A172 (cell line): Measurements from ENCODE around the gene SRP68. TPM values are rescaled to one million over a fixed set of nuclear protein-coding genes. Genes with fewer than 3 reads are reported as not detected.
"Not testable (repeated sequence)": the region's sequence is repeated elsewhere in the genome, so short reads cannot be mapped to it uniquely, and the experiment has no call there.

Experiments used
- DNase-seq: peaks from one replicate; pipeline ENCODE4 v3.0.0-alpha.2; 2015; ENCODE audit warnings: low spot score
- total RNA-seq: library from RNA; depleted of rRNA; stranded (reverse); fragments of >200 nt; shearing (Covaris generic); gene quantifications from 2 replicates; pipeline ENCODE4 v1.2.3, GENCODE V29; 2014

The SRP68 gene
- total RNA-seq, 1 experiment from 2014 or later = 45.0 TPM

DNA sequence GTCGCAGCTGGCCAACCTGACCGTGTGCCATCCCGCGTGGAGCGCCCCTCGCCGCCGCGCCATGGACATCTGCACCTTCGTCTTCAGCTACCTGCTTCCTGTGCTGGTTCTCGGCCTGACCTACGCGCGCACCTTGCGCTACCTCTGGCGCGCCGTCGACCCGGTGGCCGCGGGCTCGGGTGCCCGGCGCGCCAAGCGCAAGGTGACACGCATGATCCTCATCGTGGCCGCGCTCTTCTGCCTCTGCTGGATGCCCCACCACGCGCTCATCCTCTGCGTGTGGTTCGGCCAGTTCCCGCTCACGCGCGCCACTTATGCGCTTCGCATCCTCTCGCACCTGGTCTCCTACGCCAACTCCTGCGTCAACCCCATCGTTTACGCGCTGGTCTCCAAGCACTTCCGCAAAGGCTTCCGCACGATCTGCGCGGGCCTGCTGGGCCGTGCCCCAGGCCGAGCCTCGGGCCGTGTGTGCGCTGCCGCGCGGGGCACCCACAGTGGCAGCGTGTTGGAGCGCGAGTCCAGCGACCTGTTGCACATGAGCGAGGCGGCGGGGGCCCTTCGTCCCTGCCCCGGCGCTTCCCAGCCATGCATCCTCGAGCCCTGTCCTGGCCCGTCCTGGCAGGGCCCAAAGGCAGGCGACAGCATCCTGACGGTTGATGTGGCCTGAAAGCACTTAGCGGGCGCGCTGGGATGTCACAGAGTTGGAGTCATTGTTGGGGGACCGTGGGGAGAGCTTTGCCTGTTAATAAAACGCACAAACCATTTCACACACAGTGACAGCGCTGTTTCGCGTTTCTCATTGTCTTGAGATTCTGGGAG, 4.7 kb upstream of the SRP68 start:
- DNase-seq = no peak

DNA sequence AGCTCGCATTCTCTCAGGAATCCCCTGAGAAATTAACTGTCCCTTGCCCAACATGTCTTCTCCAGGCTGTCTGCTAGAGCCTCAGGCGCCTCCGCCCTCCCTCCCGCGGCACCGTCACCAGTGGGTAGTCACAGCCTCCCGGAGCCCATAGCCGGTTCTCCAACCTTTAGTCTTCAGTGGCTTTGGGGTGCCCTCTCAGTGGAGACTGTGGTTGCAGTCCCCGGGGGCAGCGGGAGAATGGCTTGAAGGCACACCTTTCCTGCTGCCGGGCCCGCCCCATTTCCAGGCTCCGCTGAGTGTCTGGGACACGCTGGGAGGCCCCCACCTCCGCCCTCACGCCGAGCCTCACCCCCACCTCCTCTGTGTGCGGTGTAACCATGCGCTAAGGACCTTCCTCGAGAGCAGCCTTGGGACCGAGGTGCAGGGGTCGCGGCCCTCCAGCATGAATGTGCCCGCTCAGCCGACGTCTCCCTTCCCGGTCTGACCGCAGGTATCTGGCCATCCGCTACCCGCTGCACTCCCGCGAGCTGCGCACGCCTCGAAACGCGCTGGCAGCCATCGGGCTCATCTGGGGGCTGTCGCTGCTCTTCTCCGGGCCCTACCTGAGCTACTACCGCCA, 3.9 kb upstream of the SRP68 start:
- no peak for DNase-seq

DNA sequence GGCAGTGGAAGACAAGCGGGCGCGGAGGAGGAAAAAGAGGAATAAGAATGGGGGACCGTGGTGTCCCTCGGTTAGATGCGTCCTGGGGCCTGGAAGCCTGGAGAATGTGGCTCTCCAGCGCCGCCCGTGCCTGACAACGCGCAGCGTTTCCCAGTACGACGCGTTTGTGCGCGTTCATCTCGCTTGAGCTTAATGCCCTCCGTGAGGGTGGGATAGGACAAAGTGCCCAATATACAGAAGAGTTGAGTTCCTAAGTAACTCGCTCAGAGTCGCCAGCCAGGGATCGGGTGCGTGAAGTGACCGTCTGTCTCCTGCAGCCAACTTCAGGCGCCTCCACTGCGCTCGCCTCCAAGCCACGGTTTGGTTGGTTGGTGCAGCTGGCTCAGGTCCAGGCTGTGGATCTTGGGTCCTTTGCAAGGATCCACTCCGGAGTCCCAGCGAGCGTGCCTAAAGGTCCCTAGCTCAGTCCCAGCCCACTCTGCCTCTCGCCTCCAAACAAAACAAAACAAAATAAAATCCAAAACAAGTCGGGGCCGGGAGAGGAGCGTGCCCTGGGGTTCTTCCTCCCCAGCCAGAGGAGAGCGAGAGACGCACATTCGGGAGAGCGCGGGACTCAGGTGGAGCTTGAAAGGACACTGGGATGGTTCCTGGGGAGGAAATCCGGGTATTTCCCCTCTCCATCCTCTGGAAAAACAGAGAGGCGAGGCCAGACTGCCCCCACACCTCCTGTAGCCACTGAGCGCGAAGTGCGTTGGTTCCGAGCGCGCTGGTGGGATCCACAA, 3.2 kb upstream of the SRP68 start:
- DNase-seq = no peak

GRCh38 chr17:76074390-76075363, 2.4 kb upstream of the SRP68 start, which contains the start of gene GALR2:
GALR2 (plus strand) TSS chr17:76074781; CDS start chr17:76074884, 103 bp downstream.
- no peak for DNase-seq

- DNase-seq = no peak
Measured at GRCh38 chr17:76071531-76072147, 678 bp downstream of the SRP68 start.

DNA sequence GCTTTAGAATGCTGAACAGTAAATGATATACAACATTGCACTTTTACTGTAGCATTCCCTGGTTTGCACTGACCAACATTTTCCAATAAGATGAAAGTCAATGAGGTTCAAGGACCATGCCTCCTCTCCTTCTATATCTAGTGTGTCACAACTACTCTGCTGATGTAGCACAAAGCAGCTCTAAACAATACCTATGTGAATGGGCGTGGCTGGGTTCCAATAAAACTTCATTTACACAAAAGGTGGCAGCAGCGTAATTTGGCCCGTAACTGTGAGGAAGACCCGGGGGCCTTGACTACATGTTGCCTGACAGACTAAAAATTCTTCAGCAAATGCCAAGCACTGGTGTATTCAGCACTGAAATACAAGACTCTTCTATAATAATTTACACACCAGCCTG, 6.5 kb downstream of the SRP68 start:
- no peak for DNase-seq

GRCh38 chr17:76063875-76064546, 8.3 kb downstream of the SRP68 start:
- DNase-seq = no peak

- DNase-seq = not testable (repeated sequence)
Measured at GRCh38 chr17:76058264-76058663, 14.1 kb downstream of the SRP68 start.

GRCh38 chr17:76056882-76057281, 15.4 kb downstream of the SRP68 start:
- no peak for DNase-seq

- peak; percentile 81 for DNase-seq
Measured at GRCh38 chr17:76054112-76054476, 18.2 kb downstream of the SRP68 start.

DNA sequence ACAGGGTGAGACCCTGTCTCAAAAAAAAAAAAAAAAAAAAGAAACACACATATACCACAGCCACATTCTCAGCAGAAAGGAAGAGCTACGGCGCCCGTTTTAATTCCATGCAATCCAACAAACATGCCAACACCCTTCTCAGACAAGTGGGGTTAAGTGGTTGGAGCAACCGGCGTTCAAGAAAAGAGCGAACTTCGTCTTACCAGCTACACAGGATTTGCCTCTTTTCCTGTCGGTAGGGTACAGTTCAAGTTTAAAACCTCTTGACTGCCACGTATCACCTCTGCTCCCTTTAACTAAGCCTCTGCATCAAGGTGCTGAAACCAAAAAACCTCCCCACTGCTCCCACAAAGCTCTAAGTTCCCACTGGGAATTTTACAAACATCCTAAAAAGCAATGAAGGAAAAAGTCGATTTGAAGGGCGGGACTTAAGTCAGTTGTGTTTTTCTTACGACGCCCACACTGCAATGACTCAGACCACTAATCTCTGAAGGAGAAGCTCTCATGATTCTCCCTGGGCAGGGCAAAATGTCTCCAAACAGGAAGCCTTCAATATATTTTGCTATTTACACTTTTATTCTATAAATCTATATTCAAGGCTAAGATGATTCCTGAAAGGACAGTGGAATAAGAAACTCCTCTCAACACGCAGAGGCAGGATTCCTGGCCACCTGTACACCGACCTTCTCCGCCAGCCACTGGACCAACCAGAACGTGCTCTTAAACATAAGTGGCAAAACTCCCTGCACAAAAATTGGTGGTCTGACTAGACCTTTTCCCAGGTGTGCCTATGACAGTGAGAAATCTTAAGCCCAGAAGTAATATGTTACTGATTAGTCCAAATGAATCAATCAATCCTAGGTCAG, 18.8 kb downstream of the SRP68 start:
- peak; percentile 88 for DNase-seq

DNA sequence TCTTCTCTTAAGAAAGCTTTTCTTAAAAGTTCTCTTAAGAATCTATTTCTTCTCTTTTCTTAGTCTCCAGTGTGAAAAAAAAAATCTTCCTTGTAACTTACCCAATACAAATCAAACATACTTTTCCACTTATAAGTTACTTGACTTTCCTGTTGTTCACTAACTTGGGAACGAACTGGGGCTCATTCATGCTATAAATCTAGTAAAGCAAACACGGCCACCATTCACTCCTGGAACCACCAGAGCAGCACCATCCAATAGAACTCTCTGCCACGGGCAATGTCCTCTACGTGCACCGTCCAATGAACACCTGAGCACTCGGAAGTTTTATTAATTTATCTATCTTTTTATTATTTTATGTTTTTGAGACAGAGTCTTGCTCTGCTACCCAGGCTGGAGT, 20.8 kb downstream of the SRP68 start:
- DNase-seq = no peak

DNA sequence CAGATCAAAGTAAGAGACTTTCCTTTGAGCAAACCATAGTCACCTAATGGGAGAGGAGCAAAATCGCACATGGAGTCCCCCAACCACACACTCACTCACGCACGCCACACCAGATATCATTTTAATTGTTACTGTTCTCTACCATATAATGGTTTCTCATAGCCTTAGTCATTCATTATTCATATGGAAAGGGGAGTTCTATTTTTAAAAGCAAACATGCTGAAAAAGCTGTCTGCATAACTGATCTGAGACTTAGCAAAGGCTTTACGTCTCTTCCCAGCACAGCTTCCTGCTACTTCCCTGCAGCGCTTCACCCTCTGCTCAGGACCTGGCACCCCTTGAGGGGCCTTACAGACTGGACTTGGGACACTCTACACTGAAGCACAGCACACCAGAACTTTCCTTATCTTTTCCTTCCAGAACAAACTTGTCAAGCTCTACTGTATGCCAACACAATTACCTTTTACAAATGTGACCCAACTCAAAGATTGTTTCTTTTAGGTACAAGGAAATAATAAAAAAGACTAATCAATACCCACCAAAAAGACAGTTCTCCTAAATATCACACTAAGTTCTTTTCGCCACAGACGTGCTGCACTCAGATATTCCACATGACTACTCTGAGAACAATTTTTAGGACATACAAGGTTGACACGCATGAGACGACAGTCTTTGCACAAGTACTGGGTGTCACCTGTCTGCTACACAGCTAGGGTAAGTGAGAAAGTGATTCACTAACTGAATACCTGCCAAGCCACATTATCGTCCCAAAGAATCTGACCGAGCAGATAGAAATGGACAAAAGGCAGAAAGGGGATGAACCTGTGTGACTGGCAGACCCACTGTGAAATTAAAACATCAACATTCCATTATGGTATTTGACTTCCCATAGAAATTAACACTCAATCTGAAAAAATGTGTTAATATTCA, 21.5 kb downstream of the SRP68 start:
- DNase-seq = peak; percentile 74

- no peak for DNase-seq
Measured at GRCh38 chr17:76049836-76050537, 22.3 kb downstream of the SRP68 start.

DNA sequence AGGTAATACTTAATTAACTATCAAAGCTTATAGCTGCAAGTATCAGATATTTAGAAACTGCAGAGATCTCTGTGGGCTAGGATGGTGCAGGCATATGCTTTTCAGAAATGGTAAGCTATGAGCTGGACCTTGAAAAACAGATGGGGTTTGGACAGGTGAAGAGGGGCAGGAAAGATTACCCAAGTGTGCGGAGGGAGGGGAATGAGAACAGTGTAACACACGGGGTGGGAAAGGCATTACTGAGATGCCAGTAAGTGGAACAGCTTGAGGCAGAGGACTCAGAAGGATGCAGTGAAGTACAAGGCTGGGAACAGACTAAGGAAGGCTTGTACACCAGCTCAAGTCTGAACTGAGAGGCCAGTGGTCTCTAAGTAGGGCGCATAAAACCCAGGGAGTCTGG, 23.1 kb downstream of the SRP68 start:
- no peak for DNase-seq

GRCh38 chr17:76048711-76049110, 23.6 kb downstream of the SRP68 start:
- peak; percentile 93 for DNase-seq

DNA sequence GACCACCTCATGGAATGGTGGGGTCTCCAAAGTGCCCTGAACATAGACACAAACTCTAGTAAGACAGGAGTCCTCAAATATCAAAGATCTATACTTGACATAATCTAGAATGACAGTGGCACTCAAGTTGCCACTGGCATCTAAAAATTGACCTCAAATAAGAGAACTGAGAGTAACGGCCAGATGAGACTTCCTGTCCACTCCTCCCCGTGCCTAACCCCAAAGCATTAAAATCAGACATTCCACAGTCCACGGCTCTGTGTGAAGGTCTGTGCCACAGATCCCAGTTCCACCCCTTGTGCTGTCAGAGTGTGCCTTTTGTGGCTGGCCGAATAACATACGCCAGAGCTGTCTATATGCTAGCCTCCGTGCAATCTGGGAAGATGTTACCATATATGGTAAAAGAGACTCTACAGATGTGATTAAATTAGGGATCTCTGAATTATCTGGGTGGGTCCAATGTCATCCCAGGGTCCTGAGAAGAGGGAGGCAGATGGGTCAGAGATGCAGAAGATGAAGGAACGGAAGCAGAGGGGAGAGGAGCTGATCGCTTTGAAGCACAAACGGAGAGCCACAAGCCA, 24.2 kb downstream of the SRP68 start:
- no peak for DNase-seq
